Measurements from ENCODE around the gene HHIP. TPM values are rescaled to one million over a fixed set of nuclear protein-coding genes. Genes with fewer than 3 reads are reported as not detected.

Gene HHIP
- total RNA-seq, 1 donor from 2014 or later = 1.3 TPM

DNA sequence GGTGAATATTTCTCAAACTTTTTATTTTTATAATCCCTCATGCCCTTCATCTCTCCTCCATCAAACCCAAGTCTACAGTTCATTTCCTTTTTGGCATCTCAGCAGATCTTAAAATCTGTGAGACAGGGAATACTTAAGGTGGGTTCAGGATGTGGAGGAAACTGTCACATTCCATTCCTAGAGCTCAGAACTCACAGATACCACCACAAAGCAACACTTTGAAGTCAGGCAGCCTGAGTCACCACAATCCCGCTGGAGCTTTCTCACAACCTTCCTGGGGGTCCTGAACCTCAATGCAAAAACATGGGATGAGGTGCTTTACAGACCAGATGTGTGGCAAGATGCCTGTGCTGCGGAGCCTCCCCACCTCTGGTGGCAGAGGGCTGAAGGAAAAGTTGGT, 63.2 kb downstream of the HHIP start:
- TF ChIP-seq, protein P1, sequence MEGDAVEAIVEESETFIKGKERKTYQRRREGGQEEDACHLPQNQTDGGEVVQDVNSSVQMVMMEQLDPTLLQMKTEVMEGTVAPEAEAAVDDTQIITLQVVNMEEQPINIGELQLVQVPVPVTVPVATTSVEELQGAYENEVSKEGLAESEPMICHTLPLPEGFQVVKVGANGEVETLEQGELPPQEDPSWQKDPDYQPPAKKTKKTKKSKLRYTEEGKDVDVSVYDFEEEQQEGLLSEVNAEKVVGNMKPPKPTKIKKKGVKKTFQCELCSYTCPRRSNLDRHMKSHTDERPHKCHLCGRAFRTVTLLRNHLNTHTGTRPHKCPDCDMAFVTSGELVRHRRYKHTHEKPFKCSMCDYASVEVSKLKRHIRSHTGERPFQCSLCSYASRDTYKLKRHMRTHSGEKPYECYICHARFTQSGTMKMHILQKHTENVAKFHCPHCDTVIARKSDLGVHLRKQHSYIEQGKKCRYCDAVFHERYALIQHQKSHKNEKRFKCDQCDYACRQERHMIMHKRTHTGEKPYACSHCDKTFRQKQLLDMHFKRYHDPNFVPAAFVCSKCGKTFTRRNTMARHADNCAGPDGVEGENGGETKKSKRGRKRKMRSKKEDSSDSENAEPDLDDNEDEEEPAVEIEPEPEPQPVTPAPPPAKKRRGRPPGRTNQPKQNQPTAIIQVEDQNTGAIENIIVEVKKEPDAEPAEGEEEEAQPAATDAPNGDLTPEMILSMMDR (conservative IDR thresholded peaks at IDR 0.05) = no peak
- DNase-seq (ENCODE audit: low read depth, low spot score) = no peak
- Mint-ChIP-seq H3K27ac (ENCODE audit: unreplicated experiment) (no peak overlapping the region), H3K4me3 (no peak overlapping the region), H3K36me3 (ENCODE audit: low read depth) (no peaks in the 10 kb centered on the region), H3K27me3 (ENCODE audit: low read depth) (no peaks in the 10 kb centered on the region), H3K4me1 (peaks cover 25% of the 10 kb centered on the region), H3K9me3 (peaks cover 2% of the 10 kb centered on the region)

DNA sequence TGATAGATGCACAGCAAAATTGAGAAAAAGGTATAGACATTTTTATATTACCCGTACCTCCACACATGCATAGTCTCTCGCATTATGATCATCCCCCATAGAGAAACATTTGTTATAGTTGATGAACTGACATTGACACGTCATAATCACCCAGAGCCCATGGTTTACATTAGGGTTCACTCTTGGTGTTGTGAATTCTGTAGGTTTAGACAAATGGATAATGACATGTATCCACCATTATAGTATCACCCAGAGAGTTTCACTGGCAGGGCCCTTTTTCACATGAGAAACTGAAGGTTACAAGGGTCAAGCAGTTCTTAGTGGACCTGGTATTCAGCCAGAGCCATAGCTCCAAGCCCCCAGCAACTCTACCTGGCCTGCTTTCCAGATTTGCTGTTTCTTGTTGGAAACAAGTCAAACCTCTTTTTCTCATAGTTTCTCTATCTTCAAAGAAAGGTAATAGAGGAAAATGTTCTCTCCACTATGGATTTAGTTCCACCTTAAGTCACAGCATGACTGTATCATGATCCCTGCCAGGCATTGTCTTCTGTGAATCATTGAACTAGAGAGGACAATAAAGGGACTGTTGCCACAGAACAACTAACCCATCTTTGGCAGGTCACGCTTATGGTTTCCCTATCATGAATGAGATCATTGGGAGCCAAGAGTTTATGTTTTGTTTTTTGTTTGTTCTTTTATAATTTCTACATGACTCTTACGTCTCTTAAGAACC, 64.0 kb downstream of the HHIP start:
- TF ChIP-seq, protein P1 (conservative IDR thresholded peaks at IDR 0.05) = no peak
- Mint-ChIP-seq H3K4me1 (peaks cover 25% of the 10 kb centered on the region), H3K4me3 (no peak overlapping the region), H3K9me3 (peaks cover 2% of the 10 kb centered on the region), H3K27ac (ENCODE audit: unreplicated experiment) (peak overlapping the region; percentile 31), H3K36me3 (ENCODE audit: low read depth) (no peaks in the 10 kb centered on the region), H3K27me3 (ENCODE audit: low read depth) (no peaks in the 10 kb centered on the region)
- DNase-seq (ENCODE audit: low read depth, low spot score) = no peak

DNA sequence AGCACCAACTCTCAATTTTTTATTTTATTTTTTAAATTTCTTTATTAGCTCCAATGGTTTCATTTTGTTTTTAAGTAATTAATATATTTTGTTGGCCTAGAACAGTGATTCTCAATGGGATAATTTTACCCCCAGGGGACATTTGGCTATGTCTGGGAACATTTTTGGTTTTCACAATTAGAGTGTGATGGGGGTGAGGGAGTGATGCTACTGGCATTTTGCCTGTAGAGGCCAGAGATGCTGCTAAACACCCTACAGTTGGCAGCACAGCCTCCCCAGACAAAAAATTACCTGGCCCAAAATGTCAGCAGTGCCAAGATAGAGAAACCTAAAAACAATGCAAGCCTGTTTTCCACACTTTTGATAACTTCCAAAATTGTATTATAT, 64.6 kb downstream of the HHIP start:
- Mint-ChIP-seq H3K4me1 (peaks cover 25% of the 10 kb centered on the region), H3K4me3 (no peak overlapping the region), H3K27ac (ENCODE audit: unreplicated experiment) (no peak overlapping the region), H3K36me3 (ENCODE audit: low read depth) (no peaks in the 10 kb centered on the region), H3K9me3 (peaks cover 2% of the 10 kb centered on the region), H3K27me3 (ENCODE audit: low read depth) (no peaks in the 10 kb centered on the region)
- DNase-seq (ENCODE audit: low read depth, low spot score) = no peak
- TF ChIP-seq, protein P1 (conservative IDR thresholded peaks at IDR 0.05) = no peak

DNA sequence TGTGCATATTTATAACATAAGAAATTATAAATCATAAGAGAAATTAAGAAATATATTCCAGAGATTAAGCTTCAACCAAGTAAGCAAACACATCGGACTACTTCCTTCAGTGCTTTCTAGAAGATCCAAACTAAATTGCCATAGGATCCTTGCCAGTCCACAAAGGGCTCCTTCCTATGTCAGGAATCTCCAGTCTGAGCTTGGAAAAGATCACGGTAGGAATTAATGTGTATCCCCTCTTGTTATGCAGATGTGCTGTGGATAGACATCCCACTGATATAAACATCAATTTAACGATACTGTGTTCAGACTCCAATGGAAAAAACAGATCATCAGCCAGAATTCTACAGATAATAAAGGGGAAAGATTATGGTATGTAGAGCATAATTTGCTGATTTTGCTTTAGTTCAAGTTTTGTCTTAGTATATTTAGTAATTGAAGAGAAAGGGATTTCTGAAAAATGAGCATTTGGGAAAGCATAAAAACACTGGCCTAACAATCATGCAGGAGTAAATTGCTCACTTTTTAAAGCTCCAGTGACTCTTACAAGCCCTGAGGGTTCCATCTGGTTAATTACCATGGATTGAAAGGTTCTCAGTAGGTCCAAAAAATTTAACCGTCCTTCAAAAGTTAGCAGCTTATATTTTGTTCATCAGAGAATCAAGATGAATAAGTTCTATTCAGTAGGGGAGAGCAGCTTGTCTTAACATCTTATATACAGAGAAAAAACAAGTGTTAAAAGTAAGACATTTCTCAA, 65.9 kb downstream of the HHIP start:
- Mint-ChIP-seq H3K36me3 (ENCODE audit: low read depth) (no peaks in the 10 kb centered on the region), H3K4me3 (no peak overlapping the region), H3K9me3 (no peaks in the 10 kb centered on the region), H3K4me1 (peaks cover 14% of the 10 kb centered on the region), H3K27ac (ENCODE audit: unreplicated experiment) (no peak overlapping the region), H3K27me3 (ENCODE audit: low read depth) (no peaks in the 10 kb centered on the region)
- TF ChIP-seq, protein P1 (conservative IDR thresholded peaks at IDR 0.05) = no peak
- DNase-seq (ENCODE audit: low read depth, low spot score) = no peak

DNA sequence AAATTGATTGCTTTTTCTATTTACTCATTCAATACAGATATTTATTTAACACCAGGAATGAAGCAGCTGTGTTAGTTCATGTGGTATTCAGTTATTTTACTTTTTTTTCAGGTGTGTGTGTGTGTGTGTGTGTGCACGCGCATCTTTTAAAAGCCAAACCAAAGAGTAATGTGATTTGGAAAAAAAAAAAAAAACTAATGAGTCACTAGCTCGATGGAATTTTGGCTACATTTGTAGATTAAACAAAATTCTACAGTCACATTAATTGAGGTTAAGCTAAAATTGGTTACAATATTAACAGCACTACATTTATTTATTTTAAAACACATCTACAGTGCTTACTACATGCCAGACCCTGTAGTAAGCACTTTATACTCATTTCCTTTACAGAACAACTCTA, 66.8 kb downstream of the HHIP start:
- no peak overlapping the region for H3K4me3 Mint-ChIP-seq
- no peaks in the 10 kb centered on the region for H3K9me3 Mint-ChIP-seq
- no peaks in the 10 kb centered on the region for H3K36me3 Mint-ChIP-seq (ENCODE audit: low read depth)
- no peak for DNase-seq (ENCODE audit: low read depth, low spot score)
- no peak overlapping the region for H3K27ac Mint-ChIP-seq (ENCODE audit: unreplicated experiment)
- no peaks in the 10 kb centered on the region for H3K27me3 Mint-ChIP-seq (ENCODE audit: low read depth)
- H3K4me1 Mint-ChIP-seq = peaks cover 10% of the 10 kb centered on the region
- TF ChIP-seq, protein P1 (conservative IDR thresholded peaks at IDR 0.05) = no peak
